Tibial artery (tissue), 4 donors: ENCODE results near the gene ZNF880.

ENCODE experiments used
- DNase-seq, 2 donors: peaks; one replicate each; pipeline ENCODE4 v3.0.0-alpha.2; 2019
- H3K27ac ChIP-seq, 2 donors: fragments of 200-600 bp; sonication (generic) in 1 of 2; 1 replicate in 1 of 2; 2 replicates in 1 of 2; pipeline ENCODE4 v1.5.1; 2018 to 2019; ENCODE audit warnings: mild to moderate bottlenecking in 1 of 2
- H3K27me3 ChIP-seq, 2 donors: fragments of 200-600 bp; sonication (generic) in 1 of 2; one replicate each; pipeline versions ENCODE4 v1.5.1 to v1.6.0; 2016 to 2019
- H3K36me3 ChIP-seq, 3 donors: fragments of 200-600 bp; sonication (generic) in 2 of 3; one replicate each; pipeline ENCODE4 v1.5.1; 2016 to 2019; ENCODE audit warnings: mild to moderate bottlenecking in 2 of 3
- H3K4me1 ChIP-seq, 4 donors: fragments of 200-600 bp; sonication (generic) in 2 of 4; 1 replicate in 3 of 4; 2 replicates in 1 of 4; pipeline ENCODE4 v1.5.1; 2016 to 2019
- H3K4me3 ChIP-seq, 2 donors: fragments of 200-600 bp; sonication (generic) in 1 of 2; 1 replicate in 1 of 2; 2 replicates in 1 of 2; pipeline ENCODE4 v1.5.1; 2018 to 2019; ENCODE audit warnings: mild to moderate bottlenecking in 2 of 2
- H3K9me3 ChIP-seq, 3 donors: fragments of 200-600 bp; sonication (generic) in 1 of 3; one replicate each; pipeline ENCODE4 v1.5.1; 2016 to 2019
- intact Hi-C: fragments of 100-400 bp; cut with DNase I; formaldehyde crosslinking; loops from one replicate; pipeline ENCODE4 v1.15.0; 2023; ENCODE audit warnings: low total_unique reads
- TF ChIP-seq, protein P1 (sequence below), 2 experiments: fragments of 200-600 bp in 1 of 2; fragments of 450-650 bp in 1 of 2; IDR thresholded peaks; one replicate each; pipeline ENCODE4 v1.5.1; 2017 to 2019; ENCODE audit warnings: antibody characterized with exemption in 2 of 2, mild to moderate bottlenecking in 1 of 2, moderate library complexity in 1 of 2

Gene ZNF880

DNA sequence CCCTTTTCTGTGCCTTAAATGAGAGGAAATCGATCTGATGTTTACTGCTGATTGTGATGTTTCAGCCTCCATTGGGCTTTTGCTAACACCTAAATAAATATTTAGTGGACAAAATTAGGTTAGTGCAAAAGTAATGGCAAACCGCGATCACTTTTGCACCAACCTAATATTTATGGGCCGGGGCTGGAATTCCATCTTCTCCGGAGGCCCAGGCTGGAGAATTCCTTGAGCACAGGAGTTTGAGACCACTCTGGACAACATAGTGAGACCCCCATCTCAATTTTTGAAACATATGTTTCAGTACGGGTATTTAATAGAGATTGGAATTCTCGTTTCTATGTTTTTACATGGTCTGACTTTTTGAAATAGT is 603 bp downstream of the ZNF880 start:
- H3K27ac ChIP-seq = peak overlapping the region; percentile 89 to 97
- TF ChIP-seq, protein P1, sequence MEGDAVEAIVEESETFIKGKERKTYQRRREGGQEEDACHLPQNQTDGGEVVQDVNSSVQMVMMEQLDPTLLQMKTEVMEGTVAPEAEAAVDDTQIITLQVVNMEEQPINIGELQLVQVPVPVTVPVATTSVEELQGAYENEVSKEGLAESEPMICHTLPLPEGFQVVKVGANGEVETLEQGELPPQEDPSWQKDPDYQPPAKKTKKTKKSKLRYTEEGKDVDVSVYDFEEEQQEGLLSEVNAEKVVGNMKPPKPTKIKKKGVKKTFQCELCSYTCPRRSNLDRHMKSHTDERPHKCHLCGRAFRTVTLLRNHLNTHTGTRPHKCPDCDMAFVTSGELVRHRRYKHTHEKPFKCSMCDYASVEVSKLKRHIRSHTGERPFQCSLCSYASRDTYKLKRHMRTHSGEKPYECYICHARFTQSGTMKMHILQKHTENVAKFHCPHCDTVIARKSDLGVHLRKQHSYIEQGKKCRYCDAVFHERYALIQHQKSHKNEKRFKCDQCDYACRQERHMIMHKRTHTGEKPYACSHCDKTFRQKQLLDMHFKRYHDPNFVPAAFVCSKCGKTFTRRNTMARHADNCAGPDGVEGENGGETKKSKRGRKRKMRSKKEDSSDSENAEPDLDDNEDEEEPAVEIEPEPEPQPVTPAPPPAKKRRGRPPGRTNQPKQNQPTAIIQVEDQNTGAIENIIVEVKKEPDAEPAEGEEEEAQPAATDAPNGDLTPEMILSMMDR (IDR thresholded peaks at IDR 0.05) = no peak
- intact Hi-C loops = no loop called here
- H3K27me3 ChIP-seq = no peaks in the 10 kb centered on the region
- peak overlapping the region; percentile 83 to 85 for H3K4me3 ChIP-seq
- peaks cover 0 to 11% (median 8%) of the 10 kb centered on the region in 4 donors for H3K4me1 ChIP-seq
- peaks cover 0 to 30% (median 14%) of the 10 kb centered on the region in 3 donors for H3K9me3 ChIP-seq
- DNase-seq = no peak
- H3K36me3 ChIP-seq = peaks cover 45 to 56% (median 45%) of the 10 kb centered on the region in 3 donors

DNA sequence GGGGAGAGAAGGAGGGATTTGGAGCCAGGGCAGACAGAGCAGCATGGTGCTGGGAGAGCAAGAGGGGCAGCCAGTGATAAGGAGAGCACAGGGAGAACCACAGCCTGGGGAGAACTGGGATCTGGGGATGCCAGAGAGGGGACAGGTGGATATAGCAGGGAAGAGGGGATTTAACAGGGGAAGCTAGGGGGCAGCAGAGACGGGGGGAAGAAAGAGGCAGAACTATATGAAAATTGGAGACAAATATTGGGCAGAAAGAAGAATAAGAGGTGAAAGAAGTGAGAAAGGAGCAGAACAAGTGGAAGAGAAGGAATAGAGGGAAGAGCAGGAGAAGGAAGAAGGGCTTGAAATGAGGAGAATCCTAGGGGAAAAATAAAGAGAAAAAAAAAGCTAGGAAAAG is 21.4 kb downstream of the ZNF880 start:
- TF ChIP-seq, protein P1 (IDR thresholded peaks at IDR 0.05) = no peak
- Histone ChIP-seq H3K9me3 (peaks cover 9 to 81% (median 47%) of the 10 kb centered on the region in 3 donors), H3K27ac (no peak overlapping the region), H3K4me3 (no peak overlapping the region), H3K27me3 (no peaks in the 10 kb centered on the region), H3K4me1 (peaks cover 0 to under 1% (median 0%) of the 10 kb centered on the region in 4 donors), H3K36me3 (peaks cover 69 to 79% (median 74%) of the 10 kb centered on the region in 3 donors)
- no peak for DNase-seq
- intact Hi-C loops = no loop called here

DNA sequence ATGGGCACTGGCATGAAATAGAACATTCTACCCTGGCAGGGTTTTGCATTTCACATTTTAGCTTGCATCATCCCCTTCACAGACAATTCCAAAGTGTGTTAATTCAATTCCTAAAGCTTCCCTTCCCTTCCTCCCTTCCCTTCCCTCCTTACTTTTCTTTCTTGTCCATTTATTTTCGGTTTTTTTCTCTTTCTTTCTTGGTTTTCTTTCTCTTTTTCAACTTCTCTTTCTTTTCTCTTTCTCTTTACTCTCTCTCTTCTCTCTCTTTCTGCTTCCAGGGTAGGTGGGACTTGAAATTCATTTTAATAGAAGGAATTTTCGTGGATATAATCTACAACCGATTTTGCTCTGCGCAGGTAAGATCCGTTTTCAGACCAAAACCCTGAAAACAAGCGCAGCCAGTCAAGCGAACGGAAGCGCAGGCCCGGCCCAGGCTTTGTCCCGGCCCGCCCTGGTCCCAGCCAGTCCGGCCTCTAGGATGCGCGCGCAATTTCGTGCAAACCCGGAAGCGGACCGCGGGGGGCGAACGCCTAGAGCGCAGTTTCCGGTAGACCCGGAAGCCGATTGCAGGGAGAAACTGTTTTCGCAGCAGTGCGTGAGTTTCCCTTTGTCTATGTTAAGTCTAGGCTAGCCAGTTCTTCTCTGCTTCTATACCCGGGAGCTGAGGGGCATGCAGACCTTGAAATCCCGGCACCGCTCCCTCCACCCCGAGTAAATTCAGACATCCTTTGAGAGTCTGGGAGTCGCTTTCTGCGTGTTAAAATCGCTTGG is 27.8 kb downstream of the ZNF880 start, which contains the start of gene ZNF528:
Gene ZNF528, plus strand, starts transcription at position 540 of the 771 bp plus-strand sequence. CDS start 4,165 bp downstream, outside the sequence.
- Histone ChIP-seq H3K36me3 (peaks cover 59 to 68% (median 61%) of the 10 kb centered on the region in 3 donors), H3K27ac (peak within 1 kb of the TSS; percentile 49 to 70), H3K9me3 (peaks cover 0 to 22% (median 12%) of the 10 kb centered on the region in 3 donors), H3K4me3 (peak within 1 kb of the TSS; percentile 61 to 67), H3K27me3 (no peaks in the 10 kb centered on the region), H3K4me1 (peaks cover 0 to 20% (median 17%) of the 10 kb centered on the region in 4 donors)
- intact Hi-C loops = no loop called here
- TF ChIP-seq, protein P1 (IDR thresholded peaks at IDR 0.05) = no peak
- DNase-seq = peak; percentile 96 to 97

DNA sequence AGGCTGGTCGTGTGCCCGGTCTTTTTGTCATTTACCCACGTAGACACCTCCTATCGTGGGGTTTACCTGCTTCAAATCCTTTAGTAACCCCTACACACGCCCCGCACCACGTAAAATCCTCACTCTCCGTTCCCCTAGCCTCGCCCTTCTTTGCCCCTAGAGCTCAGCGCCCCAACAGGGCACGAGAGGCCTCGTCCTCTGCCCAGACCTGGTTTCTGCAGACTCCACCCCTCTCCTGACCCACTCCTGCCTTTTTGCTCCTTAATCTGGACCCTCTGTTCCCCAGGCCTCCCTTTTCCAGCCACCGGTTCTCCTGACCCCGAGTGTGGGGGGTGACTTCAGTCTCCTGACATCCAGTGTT is 28.3 kb downstream of the ZNF880 start:
- Histone ChIP-seq H3K4me1 (peaks cover 0 to 20% (median 17%) of the 10 kb centered on the region in 4 donors), H3K9me3 (peaks cover 0 to 22% (median 7%) of the 10 kb centered on the region in 3 donors), H3K36me3 (peaks cover 61 to 68% (median 67%) of the 10 kb centered on the region in 3 donors), H3K27ac (peak overlapping the region; percentile 49 to 70), H3K27me3 (no peaks in the 10 kb centered on the region), H3K4me3 (peak overlapping the region; percentile 61 to 67)
- DNase-seq = no peak
- TF ChIP-seq, protein P1 (IDR thresholded peaks at IDR 0.05) = no peak
- intact Hi-C loops = no loop called here

DNA sequence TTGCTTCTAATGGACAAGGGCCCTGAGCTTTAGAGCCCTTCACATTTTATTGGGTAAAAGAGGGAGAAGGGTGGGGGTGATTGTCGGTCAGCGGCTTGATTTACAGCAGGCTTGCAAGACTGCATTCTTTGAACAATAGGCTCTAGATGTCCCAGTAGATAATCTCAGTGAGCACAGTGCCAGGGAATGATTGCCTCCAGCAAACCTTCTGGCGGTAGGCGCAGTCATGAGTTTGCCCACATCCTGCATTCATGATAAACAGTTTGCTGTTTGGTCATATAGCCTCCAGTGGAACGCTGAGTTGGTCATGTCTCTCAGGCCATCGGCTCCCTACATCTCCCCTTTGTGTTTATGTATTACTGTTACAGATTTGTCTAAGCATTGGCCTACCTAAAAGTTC is 40.6 kb downstream of the ZNF880 start:
- H3K9me3 ChIP-seq = peaks cover 26 to 94% (median 93%) of the 10 kb centered on the region in 3 donors
- no peaks in the 10 kb centered on the region for H3K27me3 ChIP-seq
- DNase-seq = no peak
- TF ChIP-seq, protein P1 (IDR thresholded peaks at IDR 0.05) = no peak
- H3K4me1 ChIP-seq = no peaks in the 10 kb centered on the region
- peaks cover 96 to 100% (median 99%) of the 10 kb centered on the region in 3 donors for H3K36me3 ChIP-seq
- H3K27ac ChIP-seq = no peak overlapping the region
- intact Hi-C loops = no loop called here
- H3K4me3 ChIP-seq = no peak overlapping the region
